ENCODE results near the gene KRT77. TPM values are rescaled to one million over a fixed set of nuclear protein-coding genes. Genes with fewer than 3 reads are reported as not detected.

The KRT77 gene
- polyA plus RNA-seq, 1 of the 3 experiments (the other 2 are of a cell fraction), result not detected

DNA sequence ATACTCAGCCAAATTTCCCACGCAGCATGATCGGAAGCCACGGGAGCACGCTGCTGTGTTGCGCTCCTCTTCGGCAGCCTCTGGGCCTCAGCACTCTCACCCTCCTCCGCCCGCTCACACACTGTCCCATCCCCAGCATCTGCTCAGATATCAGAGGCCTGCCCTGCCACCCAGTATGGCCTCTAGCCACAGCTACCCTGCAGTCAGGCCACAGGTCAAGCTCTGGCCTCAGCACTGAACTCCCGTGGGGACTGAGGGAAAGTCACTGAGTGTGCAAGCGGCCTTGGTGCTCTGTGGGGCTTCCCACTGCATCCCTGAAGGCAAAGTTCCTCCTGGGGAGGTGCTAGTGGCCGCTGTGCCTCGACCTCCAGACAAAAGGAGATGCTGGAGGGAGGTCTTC is 2.0 kb downstream of the KRT77 start:
- peaks cover 64% of the 10 kb centered on the region for H3K27me3 ChIP-seq (ENCODE audit: insufficient read depth)
- H3K9me2 ChIP-seq, result no peaks in the 10 kb centered on the region
- no peaks in the 10 kb centered on the region for H3K79me2 ChIP-seq (ENCODE audit: insufficient read depth)
- H2AFZ ChIP-seq (ENCODE audit: low read depth), result no peak overlapping the region
- DNase-seq, result no peak
- H4K20me1 ChIP-seq (ENCODE audit: insufficient read depth), result no peaks in the 10 kb centered on the region
- H3K4me1 ChIP-seq (ENCODE audit: control insufficient read depth in 1 of 2, insufficient read depth in 2 of 2, low read depth in 1 of 2, low read length in 1 of 2), result no peaks in the 10 kb centered on the region
- POLR2A ChIA-PET, result no interaction called here
- H3K27ac ChIP-seq (ENCODE audit: low read depth in 2 of 2, low read length in 1 of 2), result no peak overlapping the region
- no peak overlapping the region for H3K4me3 ChIP-seq (ENCODE audit: low read depth in 2 of 2, low read length in 1 of 2)
- no peaks in the 10 kb centered on the region for H3K36me3 ChIP-seq (replicated peaks in 1 of 2; ENCODE audit: control insufficient read depth in 1 of 2, insufficient read depth in 2 of 2, low read length in 1 of 2)
- H3K9ac ChIP-seq, result no peak overlapping the region
- H3F3A ChIP-seq (replicated peaks; ENCODE audit: insufficient read depth), result no peaks in the 10 kb centered on the region
- no peak for TF ChIP-seq SIN3A (IDR thresholded peaks at IDR 0.05; ENCODE audit: borderline replicate concordance, low read depth, low read length)
- CTCF ChIA-PET, result no interaction called here
- H3K9me3 ChIP-seq, result no peaks in the 10 kb centered on the region
- WGBS (ENCODE audit: low lambda C conversion rate), result 31% methylated on average over 12 of the region's 12 CpGs
- H3K4me2 ChIP-seq, result no peak overlapping the region

DNA sequence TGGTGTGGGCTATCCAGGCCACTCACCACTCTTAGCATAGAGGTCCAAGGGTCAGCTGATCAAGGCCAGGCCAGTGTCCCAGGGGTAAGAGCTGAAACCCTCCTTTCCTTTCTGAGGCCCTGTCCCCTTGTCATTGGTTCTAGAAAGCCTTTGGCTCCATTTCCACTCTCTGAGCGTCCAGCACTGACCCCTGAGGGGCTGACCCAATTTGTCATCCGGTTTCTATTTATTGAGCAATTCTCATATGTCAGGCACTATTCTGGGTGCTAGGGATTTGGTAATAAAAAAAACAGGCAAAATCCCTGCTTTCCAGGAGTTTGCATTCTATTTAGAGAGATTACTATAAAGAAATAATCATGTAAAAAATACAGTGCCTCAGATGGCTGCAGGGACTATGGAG is 3.4 kb downstream of the KRT77 start:
- peaks cover 63% of the 10 kb centered on the region; the same call in 1 of the 2 replicates for H3K27me3 ChIP-seq (ENCODE audit: insufficient read depth)
- H3K4me3 ChIP-seq (ENCODE audit: low read depth in 2 of 2, low read length in 1 of 2), result no peak overlapping the region
- H3K9me3 ChIP-seq, result no peaks in the 10 kb centered on the region
- no peaks in the 10 kb centered on the region for H3K79me2 ChIP-seq (ENCODE audit: insufficient read depth)
- no peak overlapping the region for H3K4me2 ChIP-seq
- 13% methylated on average over 2 of the region's 2 CpGs for WGBS (ENCODE audit: low lambda C conversion rate)
- no peak overlapping the region for H3K27ac ChIP-seq (ENCODE audit: low read depth in 2 of 2, low read length in 1 of 2)
- no peaks in the 10 kb centered on the region for H4K20me1 ChIP-seq (ENCODE audit: insufficient read depth)
- POLR2A ChIA-PET, result no interaction called here
- CTCF ChIA-PET, result no interaction called here
- no peak overlapping the region for H3K9ac ChIP-seq
- H3K4me1 ChIP-seq (ENCODE audit: control insufficient read depth in 1 of 2, insufficient read depth in 2 of 2, low read depth in 1 of 2, low read length in 1 of 2), result no peaks in the 10 kb centered on the region
- no peaks in the 10 kb centered on the region for H3K9me2 ChIP-seq
- H2AFZ ChIP-seq (ENCODE audit: low read depth), result no peak overlapping the region
- no peak for TF ChIP-seq FOSL2 (IDR thresholded peaks at IDR 0.05; ENCODE audit: borderline replicate concordance, low read depth)
- TF ChIP-seq, protein P1, sequence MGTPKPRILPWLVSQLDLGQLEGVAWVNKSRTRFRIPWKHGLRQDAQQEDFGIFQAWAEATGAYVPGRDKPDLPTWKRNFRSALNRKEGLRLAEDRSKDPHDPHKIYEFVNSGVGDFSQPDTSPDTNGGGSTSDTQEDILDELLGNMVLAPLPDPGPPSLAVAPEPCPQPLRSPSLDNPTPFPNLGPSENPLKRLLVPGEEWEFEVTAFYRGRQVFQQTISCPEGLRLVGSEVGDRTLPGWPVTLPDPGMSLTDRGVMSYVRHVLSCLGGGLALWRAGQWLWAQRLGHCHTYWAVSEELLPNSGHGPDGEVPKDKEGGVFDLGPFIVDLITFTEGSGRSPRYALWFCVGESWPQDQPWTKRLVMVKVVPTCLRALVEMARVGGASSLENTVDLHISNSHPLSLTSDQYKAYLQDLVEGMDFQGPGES (IDR thresholded peaks at IDR 0.05; ENCODE audit: low read depth, low read length), result no peak
- TF ChIP-seq GATA2 (CRISPR knock-in tag; IDR thresholded peaks at IDR 0.05), result no peak
- TF ChIP-seq EP300 (IDR thresholded peaks at IDR 0.05; ENCODE audit: borderline replicate concordance in 1 of 2, low read depth in 1 of 2, low read length in 1 of 2), result no peak
- no peak for TF ChIP-seq JUND (IDR thresholded peaks at IDR 0.05)
- TF ChIP-seq, protein P2, sequence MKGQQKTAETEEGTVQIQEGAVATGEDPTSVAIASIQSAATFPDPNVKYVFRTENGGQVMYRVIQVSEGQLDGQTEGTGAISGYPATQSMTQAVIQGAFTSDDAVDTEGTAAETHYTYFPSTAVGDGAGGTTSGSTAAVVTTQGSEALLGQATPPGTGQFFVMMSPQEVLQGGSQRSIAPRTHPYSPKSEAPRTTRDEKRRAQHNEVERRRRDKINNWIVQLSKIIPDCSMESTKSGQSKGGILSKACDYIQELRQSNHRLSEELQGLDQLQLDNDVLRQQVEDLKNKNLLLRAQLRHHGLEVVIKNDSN (IDR thresholded peaks at IDR 0.05; ENCODE audit: borderline replicate concordance, low read depth), result no peak
- no peak for TF ChIP-seq MEF2A (IDR thresholded peaks at IDR 0.05; ENCODE audit: borderline replicate concordance, low read depth)
- TF ChIP-seq, protein P3, sequence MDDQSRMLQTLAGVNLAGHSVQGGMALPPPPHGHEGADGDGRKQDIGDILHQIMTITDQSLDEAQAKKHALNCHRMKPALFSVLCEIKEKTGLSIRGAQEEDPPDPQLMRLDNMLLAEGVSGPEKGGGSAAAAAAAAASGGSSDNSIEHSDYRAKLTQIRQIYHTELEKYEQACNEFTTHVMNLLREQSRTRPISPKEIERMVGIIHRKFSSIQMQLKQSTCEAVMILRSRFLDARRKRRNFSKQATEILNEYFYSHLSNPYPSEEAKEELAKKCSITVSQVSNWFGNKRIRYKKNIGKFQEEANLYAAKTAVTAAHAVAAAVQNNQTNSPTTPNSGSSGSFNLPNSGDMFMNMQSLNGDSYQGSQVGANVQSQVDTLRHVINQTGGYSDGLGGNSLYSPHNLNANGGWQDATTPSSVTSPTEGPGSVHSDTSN (IDR thresholded peaks at IDR 0.05), result no peak
- no peaks in the 10 kb centered on the region for H3F3A ChIP-seq (replicated peaks; ENCODE audit: insufficient read depth)
- H3K36me3 ChIP-seq (replicated peaks in 1 of 2; ENCODE audit: control insufficient read depth in 1 of 2, insufficient read depth in 2 of 2, low read length in 1 of 2), result no peaks in the 10 kb centered on the region
- no peak for DNase-seq

DNA sequence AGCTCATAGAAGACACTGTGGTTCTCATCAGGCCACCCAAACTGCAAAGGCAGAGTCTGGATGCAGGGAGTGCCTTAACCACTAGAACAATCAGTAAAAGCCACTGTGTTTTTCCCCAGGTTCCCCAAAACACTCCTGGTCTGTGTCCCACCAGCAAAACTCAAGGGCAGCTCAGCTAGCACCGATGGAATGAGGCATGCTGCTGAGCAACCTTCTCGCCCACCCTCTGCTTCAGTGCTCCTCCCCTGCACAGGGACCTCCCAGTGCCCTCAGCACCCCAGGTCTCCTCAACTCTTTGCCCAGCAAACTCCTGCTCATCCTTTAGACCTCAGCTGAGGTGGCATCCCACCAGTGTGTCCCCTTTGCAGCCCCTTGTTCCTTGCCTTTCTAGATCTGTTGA is 4.0 kb downstream of the KRT77 start:
- Histone ChIP-seq H3K9me2 (no peaks in the 10 kb centered on the region), H3K4me3 (ENCODE audit: low read depth in 2 of 2, low read length in 1 of 2) (no peak overlapping the region), H3K9ac (no peak overlapping the region), H3K36me3 (replicated peaks in 1 of 2; ENCODE audit: control insufficient read depth in 1 of 2, insufficient read depth in 2 of 2, low read length in 1 of 2) (no peaks in the 10 kb centered on the region), H3K79me2 (ENCODE audit: insufficient read depth) (no peaks in the 10 kb centered on the region), H3K4me2 (no peak overlapping the region), H3K27me3 (ENCODE audit: insufficient read depth) (peaks cover 69% of the 10 kb centered on the region; the same call in 1 of the 2 replicates), H4K20me1 (ENCODE audit: insufficient read depth) (no peaks in the 10 kb centered on the region), H3K27ac (ENCODE audit: low read depth in 2 of 2, low read length in 1 of 2) (no peak overlapping the region), H3K4me1 (ENCODE audit: control insufficient read depth in 1 of 2, insufficient read depth in 2 of 2, low read depth in 1 of 2, low read length in 1 of 2) (no peaks in the 10 kb centered on the region), H2AFZ (ENCODE audit: low read depth) (no peak overlapping the region), H3K9me3 (no peaks in the 10 kb centered on the region), H3F3A (replicated peaks; ENCODE audit: insufficient read depth) (no peaks in the 10 kb centered on the region)
- CTCF ChIA-PET, result no interaction called here
- POLR2A ChIA-PET, result no interaction called here
- 30% methylated on average over 2 of the region's 2 CpGs for WGBS (ENCODE audit: low lambda C conversion rate)
- DNase-seq, result no peak
- TF ChIP-seq JUND (IDR thresholded peaks at IDR 0.05), result no peak
- no peak for TF ChIP-seq FOXM1 (IDR thresholded peaks at IDR 0.05; ENCODE audit: low read depth)
- no peak for TF ChIP-seq EP300 (IDR thresholded peaks at IDR 0.05; ENCODE audit: borderline replicate concordance in 1 of 2, low read depth in 1 of 2, low read length in 1 of 2)
- no peak for TF ChIP-seq GATA2 (CRISPR knock-in tag; IDR thresholded peaks at IDR 0.05)
- no peak for TF ChIP-seq GABPA (IDR thresholded peaks at IDR 0.05; ENCODE audit: low read depth)
- TF ChIP-seq, protein P4, sequence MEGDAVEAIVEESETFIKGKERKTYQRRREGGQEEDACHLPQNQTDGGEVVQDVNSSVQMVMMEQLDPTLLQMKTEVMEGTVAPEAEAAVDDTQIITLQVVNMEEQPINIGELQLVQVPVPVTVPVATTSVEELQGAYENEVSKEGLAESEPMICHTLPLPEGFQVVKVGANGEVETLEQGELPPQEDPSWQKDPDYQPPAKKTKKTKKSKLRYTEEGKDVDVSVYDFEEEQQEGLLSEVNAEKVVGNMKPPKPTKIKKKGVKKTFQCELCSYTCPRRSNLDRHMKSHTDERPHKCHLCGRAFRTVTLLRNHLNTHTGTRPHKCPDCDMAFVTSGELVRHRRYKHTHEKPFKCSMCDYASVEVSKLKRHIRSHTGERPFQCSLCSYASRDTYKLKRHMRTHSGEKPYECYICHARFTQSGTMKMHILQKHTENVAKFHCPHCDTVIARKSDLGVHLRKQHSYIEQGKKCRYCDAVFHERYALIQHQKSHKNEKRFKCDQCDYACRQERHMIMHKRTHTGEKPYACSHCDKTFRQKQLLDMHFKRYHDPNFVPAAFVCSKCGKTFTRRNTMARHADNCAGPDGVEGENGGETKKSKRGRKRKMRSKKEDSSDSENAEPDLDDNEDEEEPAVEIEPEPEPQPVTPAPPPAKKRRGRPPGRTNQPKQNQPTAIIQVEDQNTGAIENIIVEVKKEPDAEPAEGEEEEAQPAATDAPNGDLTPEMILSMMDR (IDR thresholded peaks at IDR 0.05), result no peak
- TF ChIP-seq FOSL2 (IDR thresholded peaks at IDR 0.05; ENCODE audit: borderline replicate concordance, low read depth), result no peak
- TF ChIP-seq TEAD4 (IDR thresholded peaks at IDR 0.05; ENCODE audit: borderline replicate concordance, insufficient read depth), result no peak
- TF ChIP-seq CHD2 (IDR thresholded peaks at IDR 0.05; ENCODE audit: low read length, partially characterized antibody), result no peak
- TF ChIP-seq MXI1 (IDR thresholded peaks at IDR 0.05; ENCODE audit: low read depth, low read length), result no peak
- no peak for TF ChIP-seq POLR2AphosphoS5 (IDR thresholded peaks at IDR 0.05; ENCODE audit: low read depth, low read length)
- no peak for TF ChIP-seq MEF2A (IDR thresholded peaks at IDR 0.05; ENCODE audit: borderline replicate concordance, low read depth)

Measured in SK-N-SH (cell line).